ENCODE results near the gene HLX. TPM values are rescaled to one million over a fixed set of nuclear protein-coding genes. Genes with fewer than 3 reads are reported as not detected.

Gene HLX
- total and polyA plus RNA-seq, 4 donors, result 3.1 to 21.6 (median 8.5) TPM

GRCh38 chr1:220879509-220880361 lies 492 bp downstream of the HLX start:
- 1% methylated on average over 69 to 94 of the region's 94 CpGs for WGBS, 2 donors
- H3K4me1 ChIP-seq (ENCODE audit: control insufficient read depth in 1 of 2, insufficient read depth in 2 of 2, low read length in 2 of 2), result no peaks in the 10 kb centered on the region

GRCh38 chr1:220880362-220880670 lies 1.1 kb downstream of the HLX start:
- H3K27me3 ChIP-seq (ENCODE audit: control insufficient read depth in 1 of 2, insufficient read depth in 2 of 2, low read length in 1 of 2), result no peaks in the 10 kb centered on the region
- intact Hi-C loops (cut with DNase I), result no loop called here

More at GRCh38 chr1:220879509-220880361, 492 bp downstream of the HLX start:
- intact Hi-C loops (cut with DNase I), result loop anchor here (5.0 to 10.0 kb wide), 4 partner anchors 72 to 1575 kb away; no protein-coding TSS in a partner anchor
- DNase-seq, result peak; percentile 78 to 87
- no peaks in the 10 kb centered on the region for H3K27me3 ChIP-seq (ENCODE audit: control insufficient read depth in 1 of 2, insufficient read depth in 2 of 2, low read length in 1 of 2)
- peak overlapping the region in 1 of 2 donors; percentile 60 for H3K27ac ChIP-seq (ENCODE audit: low read depth in 1 of 2, low read length in 2 of 2)
- peak; percentile 83 for ATAC-seq (ENCODE audit: low FRiP score)
- H3K9me3 ChIP-seq (ENCODE audit: control insufficient read depth, low read length), result no peaks in the 10 kb centered on the region
- H3K4me3 ChIP-seq (ENCODE audit: low read length in 2 of 2), result peak overlapping the region; percentile 72 to 84
- no peaks in the 10 kb centered on the region for H3K36me3 ChIP-seq (ENCODE audit: control insufficient read depth in 1 of 2, insufficient read depth in 2 of 2, low read length in 1 of 2)

GRCh38 chr1:220880726-220881506 lies 1.7 kb downstream of the HLX start:
- H3K9me3 ChIP-seq (ENCODE audit: control insufficient read depth, low read length), result no peaks in the 10 kb centered on the region
- H3K4me3 ChIP-seq (ENCODE audit: low read length in 2 of 2), result no peak overlapping the region
- no peak overlapping the region for H3K27ac ChIP-seq (ENCODE audit: low read depth in 1 of 2, low read length in 2 of 2)
- DNase-seq (peak; percentile 85 to 88), ATAC-seq (ENCODE audit: low FRiP score) (no peak)
- intact Hi-C loops (cut with DNase I), result no loop called here
- H3K27me3 ChIP-seq (ENCODE audit: control insufficient read depth in 1 of 2, insufficient read depth in 2 of 2, low read length in 1 of 2), result no peaks in the 10 kb centered on the region
- 56 to 76% methylated on average over 35 to 37 of the region's 37 CpGs for WGBS, 2 donors
- H3K4me1 ChIP-seq (ENCODE audit: control insufficient read depth in 1 of 2, insufficient read depth in 2 of 2, low read length in 2 of 2), result no peaks in the 10 kb centered on the region
- no peaks in the 10 kb centered on the region for H3K36me3 ChIP-seq (ENCODE audit: control insufficient read depth in 1 of 2, insufficient read depth in 2 of 2, low read length in 1 of 2)

More at GRCh38 chr1:220880362-220880670, 1.1 kb downstream of the HLX start:
- Histone ChIP-seq H3K9me3 (ENCODE audit: control insufficient read depth, low read length) (no peaks in the 10 kb centered on the region), H3K36me3 (ENCODE audit: control insufficient read depth in 1 of 2, insufficient read depth in 2 of 2, low read length in 1 of 2) (no peaks in the 10 kb centered on the region), H3K27ac (ENCODE audit: low read depth in 1 of 2, low read length in 2 of 2) (no peak overlapping the region), H3K4me3 (ENCODE audit: low read length in 2 of 2) (peak overlapping the region in 1 of 2 donors; percentile 84), H3K4me1 (ENCODE audit: control insufficient read depth in 1 of 2, insufficient read depth in 2 of 2, low read length in 2 of 2) (no peaks in the 10 kb centered on the region)
- WGBS, 2 donors, result 43 to 48% methylated on average over 8 of the region's 8 CpGs
- ATAC-seq (ENCODE audit: low FRiP score), result no peak
- DNase-seq, result no peak

- ATAC-seq (ENCODE audit: low FRiP score) (no peak), DNase-seq (peak in 1 of 2 donors; percentile 77)
- 71 to 87% methylated on average over 34 of the region's 34 CpGs for WGBS, 2 donors
- Histone ChIP-seq H3K36me3 (ENCODE audit: control insufficient read depth in 1 of 2, insufficient read depth in 2 of 2, low read length in 1 of 2) (no peaks in the 10 kb centered on the region), H3K4me3 (ENCODE audit: low read length in 2 of 2) (no peak overlapping the region), H3K4me1 (ENCODE audit: control insufficient read depth in 1 of 2, insufficient read depth in 2 of 2, low read length in 2 of 2) (no peaks in the 10 kb centered on the region), H3K27ac (ENCODE audit: low read depth in 1 of 2, low read length in 2 of 2) (no peak overlapping the region), H3K27me3 (ENCODE audit: control insufficient read depth in 1 of 2, insufficient read depth in 2 of 2, low read length in 1 of 2) (no peaks in the 10 kb centered on the region), H3K9me3 (ENCODE audit: control insufficient read depth, low read length) (no peaks in the 10 kb centered on the region)
- intact Hi-C loops (cut with DNase I), result no loop called here
Observed at GRCh38 chr1:220882061-220882891, 3.0 kb downstream of the HLX start.

GRCh38 chr1:220884109-220884980 lies 5.1 kb downstream of the HLX start:
- H3K4me3 ChIP-seq (ENCODE audit: low read length in 2 of 2), result no peak overlapping the region
- intact Hi-C loops (cut with DNase I), result no loop called here
- WGBS, 2 donors, result 35 to 55% methylated on average over 57 to 59 of the region's 59 CpGs

GRCh38 chr1:220884981-220885918 lies 6.0 kb downstream of the HLX start:
- Histone ChIP-seq H3K4me1 (ENCODE audit: control insufficient read depth in 1 of 2, insufficient read depth in 2 of 2, low read length in 2 of 2) (no peaks in the 10 kb centered on the region), H3K27me3 (ENCODE audit: control insufficient read depth in 1 of 2, insufficient read depth in 2 of 2, low read length in 1 of 2) (no peaks in the 10 kb centered on the region), H3K36me3 (ENCODE audit: control insufficient read depth in 1 of 2, insufficient read depth in 2 of 2, low read length in 1 of 2) (no peaks in the 10 kb centered on the region), H3K9me3 (ENCODE audit: control insufficient read depth, low read length) (no peaks in the 10 kb centered on the region), H3K4me3 (ENCODE audit: low read length in 2 of 2) (no peak overlapping the region), H3K27ac (ENCODE audit: low read depth in 1 of 2, low read length in 2 of 2) (no peak overlapping the region)
- WGBS, 2 donors, result 88 to 94% methylated on average over 19 of the region's 19 CpGs
- ATAC-seq (ENCODE audit: low FRiP score) (no peak), DNase-seq (no peak)
- intact Hi-C loops (cut with DNase I), result no loop called here

More at GRCh38 chr1:220884109-220884980, 5.1 kb downstream of the HLX start:
- Histone ChIP-seq H3K27me3 (ENCODE audit: control insufficient read depth in 1 of 2, insufficient read depth in 2 of 2, low read length in 1 of 2) (no peaks in the 10 kb centered on the region), H3K36me3 (ENCODE audit: control insufficient read depth in 1 of 2, insufficient read depth in 2 of 2, low read length in 1 of 2) (no peaks in the 10 kb centered on the region), H3K9me3 (ENCODE audit: control insufficient read depth, low read length) (no peaks in the 10 kb centered on the region), H3K4me1 (ENCODE audit: control insufficient read depth in 1 of 2, insufficient read depth in 2 of 2, low read length in 2 of 2) (no peaks in the 10 kb centered on the region), H3K27ac (ENCODE audit: low read depth in 1 of 2, low read length in 2 of 2) (no peak overlapping the region)
- peak; percentile 65 to 75 for DNase-seq
- no peak for ATAC-seq (ENCODE audit: low FRiP score)

- Histone ChIP-seq H3K27ac (ENCODE audit: low read depth in 1 of 2, low read length in 2 of 2) (no peak overlapping the region), H3K27me3 (ENCODE audit: control insufficient read depth in 1 of 2, insufficient read depth in 2 of 2, low read length in 1 of 2) (no peaks in the 10 kb centered on the region), H3K4me1 (ENCODE audit: control insufficient read depth in 1 of 2, insufficient read depth in 2 of 2, low read length in 2 of 2) (no peaks in the 10 kb centered on the region), H3K4me3 (ENCODE audit: low read length in 2 of 2) (no peak overlapping the region), H3K9me3 (ENCODE audit: control insufficient read depth, low read length) (no peaks in the 10 kb centered on the region), H3K36me3 (ENCODE audit: control insufficient read depth in 1 of 2, insufficient read depth in 2 of 2, low read length in 1 of 2) (no peaks in the 10 kb centered on the region)
- DNase-seq, result no peak
- WGBS, 2 donors, result 91 to 96% methylated on average over 3 of the region's 3 CpGs
- intact Hi-C loops (cut with DNase I), result no loop called here
- no peak for ATAC-seq (ENCODE audit: low FRiP score)
Observed at GRCh38 chr1:220885971-220886370, 6.7 kb downstream of the HLX start.
